Superior temporal gyrus (tissue), 1 donor: ENCODE measurements around the gene ST3GAL2.
"Not testable (repeated sequence)": the region's sequence is repeated elsewhere in the genome, so short reads cannot be mapped to it uniquely, and the experiment has no call there.

Source experiments
- DNase-seq: peaks from one replicate; pipeline ENCODE4 v3.0.0-alpha.2; 2016; ENCODE audit errors: extremely low spot score

ST3GAL2 gene

GRCh38 chr16:70386289-70386986, 52.5 kb downstream of the ST3GAL2 start:
- not testable (repeated sequence) for DNase-seq

- no peak for DNase-seq
These were observed 55.4 kb downstream of the ST3GAL2 start for GRCh38 chr16:70383421-70383960.

- DNase-seq = no peak
These were observed 57.1 kb downstream of the ST3GAL2 start for GRCh38 chr16:70381604-70382342.

GRCh38 chr16:70380919-70381603, 57.8 kb downstream of the ST3GAL2 start:
- peak; percentile 99 for DNase-seq

- DNase-seq = no peak
These were observed 58.5 kb downstream of the ST3GAL2 start for GRCh38 chr16:70380248-70380918.

GRCh38 chr16:70378869-70379493, 59.9 kb downstream of the ST3GAL2 start:
- no peak for DNase-seq

- DNase-seq = no peak
These were observed 61.1 kb downstream of the ST3GAL2 start for GRCh38 chr16:70377782-70378181.

- peak; percentile 65 for DNase-seq
These were observed 63.0 kb downstream of the ST3GAL2 start for GRCh38 chr16:70375636-70376611.

- DNase-seq = no peak
These were observed 64.7 kb downstream of the ST3GAL2 start for GRCh38 chr16:70374213-70374612.

- DNase-seq = no peak
These were observed 65.8 kb downstream of the ST3GAL2 start for GRCh38 chr16:70372921-70373728.

- no peak for DNase-seq
These were observed 68.0 kb downstream of the ST3GAL2 start for GRCh38 chr16:70370924-70371323.

GRCh38 chr16:70370145-70370544, 68.8 kb downstream of the ST3GAL2 start:
- peak; percentile 38 for DNase-seq

- no peak for DNase-seq
These were observed 74.5 kb downstream of the ST3GAL2 start for GRCh38 chr16:70364399-70364798.

GRCh38 chr16:70359552-70359951, 79.3 kb downstream of the ST3GAL2 start:
- no peak for DNase-seq

- no peak for DNase-seq
These were observed 89.1 kb downstream of the ST3GAL2 start for GRCh38 chr16:70349783-70350182.

GRCh38 chr16:70348991-70349390, 89.9 kb downstream of the ST3GAL2 start:
- no peak for DNase-seq

- no peak for DNase-seq
These were observed 93.1 kb downstream of the ST3GAL2 start for GRCh38 chr16:70345840-70346239.

- DNase-seq = no peak
These were observed 96.9 kb downstream of the ST3GAL2 start for GRCh38 chr16:70342016-70342415.

GRCh38 chr16:70341600-70341999, 97.3 kb downstream of the ST3GAL2 start:
- no peak for DNase-seq
